ENCODE results near the gene HRAS. TPM values are rescaled to one million over a fixed set of nuclear protein-coding genes. Genes with fewer than 3 reads are reported as not detected.
"Not testable (repeated sequence)": the region's sequence is repeated elsewhere in the genome, so short reads cannot be mapped to it uniquely, and the experiment has no call there.

Gene HRAS
- total RNA-seq, 1 donor from 2014 or later: 77.7 TPM

- DNase-seq (ENCODE audit: low spot score): no peak
- Mint-ChIP-seq H3K4me1 (ENCODE audit: low read depth) (peaks cover 5% of the 10 kb centered on the region), H3K27me3 (ENCODE audit: low read depth) (no peaks in the 10 kb centered on the region), H3K27ac (ENCODE audit: unreplicated experiment) (peak overlapping the region; percentile 91), H3K9me3 (ENCODE audit: low read depth) (peaks cover 7% of the 10 kb centered on the region), H3K36me3 (ENCODE audit: low read depth) (peaks cover 13% of the 10 kb centered on the region), H3K4me3 (ENCODE audit: unreplicated experiment) (peak overlapping the region; percentile 71)
- peak; percentile 100 for TF ChIP-seq CTCF (IDR thresholded peaks at IDR 0.05)
Measured at GRCh38 chr11:518463-519202, 16.7 kb downstream of the HRAS start.

- DNase-seq (ENCODE audit: low spot score): peak; percentile 89
- H3K9me3 Mint-ChIP-seq (ENCODE audit: low read depth); H3K27ac Mint-ChIP-seq (ENCODE audit: unreplicated experiment); H3K27me3 Mint-ChIP-seq (ENCODE audit: low read depth); H3K4me3 Mint-ChIP-seq (ENCODE audit: unreplicated experiment); H3K4me1 Mint-ChIP-seq (ENCODE audit: low read depth): not testable (repeated sequence)
- H3K36me3 Mint-ChIP-seq (ENCODE audit: low read depth): peaks cover 13% of the 10 kb centered on the region
Measured at GRCh38 chr11:516918-517685, 18.3 kb downstream of the HRAS start.

DNA sequence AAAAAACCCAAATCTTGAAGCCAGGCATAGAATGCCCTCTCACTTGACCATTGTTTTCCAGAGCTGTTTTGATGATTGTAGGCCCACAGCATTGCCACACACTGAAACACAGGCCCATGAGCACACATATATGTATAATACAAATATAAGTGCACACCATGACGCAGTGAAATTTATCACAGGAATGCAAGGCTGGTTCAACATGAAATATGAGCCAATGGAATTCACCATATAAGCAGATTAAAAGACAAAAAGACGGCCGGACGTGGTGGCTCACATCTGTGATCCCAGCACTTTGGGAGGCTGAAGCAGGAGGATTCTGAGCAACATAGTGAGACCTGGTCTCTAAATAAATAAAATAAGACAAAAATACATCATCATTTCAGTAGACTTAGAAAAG lies 19.0 kb downstream of the HRAS start:
- Mint-ChIP-seq H3K9me3 (ENCODE audit: low read depth) (peaks cover 7% of the 10 kb centered on the region), H3K27me3 (ENCODE audit: low read depth) (no peaks in the 10 kb centered on the region), H3K27ac (ENCODE audit: unreplicated experiment) (no peak overlapping the region), H3K4me1 (ENCODE audit: low read depth) (peaks cover 5% of the 10 kb centered on the region), H3K4me3 (ENCODE audit: unreplicated experiment) (no peak overlapping the region), H3K36me3 (ENCODE audit: low read depth) (peaks cover 16% of the 10 kb centered on the region)
- DNase-seq (ENCODE audit: low spot score): no peak
- TF ChIP-seq CTCF (IDR thresholded peaks at IDR 0.05): no peak

GRCh38 chr11:515131-515530 lies 20.2 kb downstream of the HRAS start:
- Mint-ChIP-seq H3K27ac (ENCODE audit: unreplicated experiment) (no peak overlapping the region), H3K9me3 (ENCODE audit: low read depth) (peaks cover 7% of the 10 kb centered on the region), H3K36me3 (ENCODE audit: low read depth) (peaks cover 16% of the 10 kb centered on the region), H3K4me1 (ENCODE audit: low read depth) (peaks cover 5% of the 10 kb centered on the region), H3K4me3 (ENCODE audit: unreplicated experiment) (no peak overlapping the region), H3K27me3 (ENCODE audit: low read depth) (no peaks in the 10 kb centered on the region)
- DNase-seq (ENCODE audit: low spot score): no peak
- no peak for TF ChIP-seq CTCF (IDR thresholded peaks at IDR 0.05)

GRCh38 chr11:514606-515005 lies 20.8 kb downstream of the HRAS start:
- no peak for TF ChIP-seq CTCF (IDR thresholded peaks at IDR 0.05)
- no peak overlapping the region for H3K27ac Mint-ChIP-seq (ENCODE audit: unreplicated experiment)

More at GRCh38 chr11:514606-515005, 20.8 kb downstream of the HRAS start:
- Mint-ChIP-seq H3K9me3 (ENCODE audit: low read depth) (peaks cover 7% of the 10 kb centered on the region), H3K27me3 (ENCODE audit: low read depth) (no peaks in the 10 kb centered on the region), H3K36me3 (ENCODE audit: low read depth) (peaks cover 20% of the 10 kb centered on the region), H3K4me1 (ENCODE audit: low read depth) (peaks cover 10% of the 10 kb centered on the region), H3K4me3 (ENCODE audit: unreplicated experiment) (no peak overlapping the region)
- no peak for DNase-seq (ENCODE audit: low spot score)
